ENCODE measurements around the gene AKR1A1.
"Not testable (repeated sequence)": the region's sequence is repeated elsewhere in the genome, so short reads cannot be mapped to it uniquely, and the experiment has no call there.

AKR1A1 gene

DNA sequence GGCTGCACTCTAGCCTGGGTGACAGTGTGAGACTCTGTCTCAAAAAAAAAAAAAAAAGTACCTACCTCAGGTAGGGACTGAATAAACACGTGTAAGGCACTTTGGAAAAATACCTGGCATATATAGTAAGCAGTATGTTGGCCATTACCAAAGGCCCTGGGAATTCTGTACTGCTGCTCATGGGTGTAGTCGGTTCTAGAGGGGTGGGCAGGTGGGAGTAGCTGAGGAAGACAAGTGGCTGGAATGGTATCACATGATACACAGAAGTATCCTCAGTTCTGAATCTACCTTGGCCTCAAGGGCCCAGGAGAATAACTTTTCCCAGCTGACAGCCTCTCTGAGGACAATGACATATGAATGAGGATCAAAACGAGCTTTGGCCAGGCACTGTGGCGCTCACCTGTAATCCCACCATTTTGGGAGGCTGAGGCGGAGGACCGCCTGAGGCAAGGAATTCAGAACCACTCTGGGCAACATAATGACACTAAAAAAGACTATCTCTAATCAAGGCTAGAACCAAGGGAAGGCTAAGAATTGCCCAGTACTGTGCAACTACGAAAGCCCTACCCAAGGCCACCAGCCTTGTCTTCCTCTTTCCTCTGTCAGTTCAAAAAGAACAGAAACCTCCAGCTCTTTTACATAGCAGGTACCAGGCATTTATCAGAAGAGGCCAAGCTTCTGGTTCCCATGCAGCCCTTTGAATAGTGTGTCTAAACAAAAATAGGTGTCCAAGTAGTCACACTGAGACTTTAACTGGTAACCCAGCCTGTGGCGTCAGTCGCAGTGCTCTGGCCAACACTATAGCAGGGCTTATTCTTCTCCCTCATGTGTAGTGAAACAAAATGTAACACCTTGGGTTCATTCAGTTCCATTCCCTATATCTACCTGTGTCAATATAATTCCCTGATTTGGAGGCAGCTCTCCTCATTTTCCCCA is 40.3 kb upstream of the AKR1A1 start:
- TF ChIP-seq, protein P1, sequence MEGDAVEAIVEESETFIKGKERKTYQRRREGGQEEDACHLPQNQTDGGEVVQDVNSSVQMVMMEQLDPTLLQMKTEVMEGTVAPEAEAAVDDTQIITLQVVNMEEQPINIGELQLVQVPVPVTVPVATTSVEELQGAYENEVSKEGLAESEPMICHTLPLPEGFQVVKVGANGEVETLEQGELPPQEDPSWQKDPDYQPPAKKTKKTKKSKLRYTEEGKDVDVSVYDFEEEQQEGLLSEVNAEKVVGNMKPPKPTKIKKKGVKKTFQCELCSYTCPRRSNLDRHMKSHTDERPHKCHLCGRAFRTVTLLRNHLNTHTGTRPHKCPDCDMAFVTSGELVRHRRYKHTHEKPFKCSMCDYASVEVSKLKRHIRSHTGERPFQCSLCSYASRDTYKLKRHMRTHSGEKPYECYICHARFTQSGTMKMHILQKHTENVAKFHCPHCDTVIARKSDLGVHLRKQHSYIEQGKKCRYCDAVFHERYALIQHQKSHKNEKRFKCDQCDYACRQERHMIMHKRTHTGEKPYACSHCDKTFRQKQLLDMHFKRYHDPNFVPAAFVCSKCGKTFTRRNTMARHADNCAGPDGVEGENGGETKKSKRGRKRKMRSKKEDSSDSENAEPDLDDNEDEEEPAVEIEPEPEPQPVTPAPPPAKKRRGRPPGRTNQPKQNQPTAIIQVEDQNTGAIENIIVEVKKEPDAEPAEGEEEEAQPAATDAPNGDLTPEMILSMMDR (IDR thresholded peaks at IDR 0.05; ENCODE audit: insufficient read depth, missing control alignments), result no peak
- DNase-seq (ENCODE audit: insufficient read length, low spot score) (no peak), FAIRE-seq (no peak)

DNA sequence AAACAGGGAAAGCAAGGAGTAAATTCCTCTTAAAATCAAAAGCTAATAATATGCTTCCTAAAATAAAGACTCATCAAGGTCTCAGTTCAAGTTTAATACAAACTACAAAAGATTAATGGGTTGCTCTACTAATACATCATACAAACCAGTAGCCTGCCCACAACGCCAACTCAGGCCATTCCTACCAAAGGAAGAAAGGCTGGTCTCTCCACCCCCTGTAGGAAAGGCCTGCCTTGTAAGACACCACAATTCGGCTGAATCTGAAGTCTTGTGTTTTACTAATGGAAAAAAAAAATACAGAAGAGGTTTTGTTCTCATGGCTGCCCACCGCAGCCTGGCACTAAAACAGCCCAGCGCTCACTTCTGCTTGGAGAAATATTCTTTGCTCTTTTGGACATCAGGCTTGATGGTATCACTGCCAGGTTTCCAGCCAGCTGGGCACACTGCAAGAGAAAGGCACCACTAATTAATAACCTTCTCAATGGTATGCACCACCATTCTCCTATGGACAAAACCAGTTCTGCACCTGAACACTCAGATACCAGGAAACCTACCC is 39.6 kb upstream of the AKR1A1 start:
- DNase-seq (ENCODE audit: insufficient read length, low spot score) (no peak), FAIRE-seq (no peak)
- TF ChIP-seq, protein P1 (IDR thresholded peaks at IDR 0.05; ENCODE audit: insufficient read depth, missing control alignments), result no peak

DNA sequence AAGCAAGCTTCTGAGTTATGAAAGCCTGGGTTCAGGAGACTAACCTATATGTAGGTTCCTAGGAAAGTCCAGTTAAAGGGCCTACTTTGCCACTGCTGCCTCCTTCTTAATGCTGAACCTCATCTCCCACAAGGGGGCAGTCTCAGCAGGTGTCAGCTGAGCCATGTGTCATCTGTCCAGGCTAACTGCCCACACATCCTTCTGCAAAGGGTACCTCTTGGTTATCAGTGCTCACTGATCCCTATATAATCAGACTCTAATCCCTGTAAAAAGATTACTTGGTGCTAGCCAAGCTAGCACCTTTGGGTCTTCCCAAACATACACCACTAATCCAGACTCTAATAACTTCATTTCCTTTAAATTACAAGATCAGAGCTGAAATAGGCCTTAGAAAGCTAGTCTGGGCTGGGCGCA is 38.0 kb upstream of the AKR1A1 start:
- FAIRE-seq, result peak; percentile 11
- TF ChIP-seq, protein P1 (IDR thresholded peaks at IDR 0.05; ENCODE audit: insufficient read depth, missing control alignments), result peak; percentile 81
- no peak for DNase-seq (ENCODE audit: insufficient read length, low spot score)

DNA sequence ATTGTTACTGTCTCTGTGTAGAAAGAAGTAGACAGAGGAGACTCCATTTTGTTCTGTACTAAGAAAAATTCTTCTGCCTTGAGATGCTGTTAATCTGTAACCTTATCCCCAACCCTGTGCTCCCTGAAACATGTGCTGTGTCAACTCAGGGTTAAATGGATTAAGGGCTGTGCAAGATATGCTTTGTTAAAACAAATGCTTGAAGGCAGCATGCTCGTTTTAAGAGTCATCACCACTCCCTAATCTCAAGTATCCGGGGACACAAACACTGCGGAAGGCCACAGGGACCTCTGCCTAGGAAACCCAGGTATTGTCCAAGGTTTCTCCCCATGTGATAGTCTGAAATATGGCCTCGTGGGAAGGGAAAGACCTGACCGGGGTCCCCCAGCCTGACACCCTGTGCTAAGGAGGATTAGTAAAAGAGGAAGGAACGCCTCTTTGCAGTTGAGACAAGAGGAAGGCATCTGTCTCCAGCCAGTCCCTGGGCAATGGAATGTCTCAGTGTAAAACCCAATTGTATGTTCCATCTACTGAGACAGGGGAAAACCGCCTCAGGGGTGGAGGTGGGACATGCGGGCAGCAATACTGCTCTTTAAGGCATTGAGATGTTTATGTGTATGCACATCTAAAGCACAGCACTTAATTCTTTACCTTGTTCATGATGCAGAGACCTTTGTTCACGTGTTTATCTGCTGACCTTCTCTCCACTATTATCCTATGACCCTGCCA is 36.9 kb upstream of the AKR1A1 start:
- not testable (repeated sequence) for DNase-seq (ENCODE audit: insufficient read length, low spot score); FAIRE-seq

DNA sequence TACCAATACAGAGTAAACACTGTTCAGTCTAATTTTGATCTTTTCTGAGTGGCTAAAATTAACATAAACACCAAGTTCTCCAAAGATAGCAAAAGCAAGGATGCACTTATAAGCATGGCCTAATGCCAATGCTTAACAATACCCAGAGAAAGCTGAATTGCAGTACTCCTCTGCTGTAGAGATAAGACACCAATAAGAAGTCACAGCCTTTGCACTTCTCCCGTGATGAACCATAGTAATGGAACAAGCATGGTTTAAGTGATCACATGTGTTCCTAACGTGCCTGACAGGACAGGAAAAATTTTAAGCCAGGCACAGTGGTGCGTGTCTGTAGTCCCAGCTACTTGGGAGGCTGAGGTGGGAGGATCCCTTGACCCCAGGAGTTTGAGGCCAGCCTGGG is 34.6 kb upstream of the AKR1A1 start:
- FAIRE-seq, result no peak

DNA sequence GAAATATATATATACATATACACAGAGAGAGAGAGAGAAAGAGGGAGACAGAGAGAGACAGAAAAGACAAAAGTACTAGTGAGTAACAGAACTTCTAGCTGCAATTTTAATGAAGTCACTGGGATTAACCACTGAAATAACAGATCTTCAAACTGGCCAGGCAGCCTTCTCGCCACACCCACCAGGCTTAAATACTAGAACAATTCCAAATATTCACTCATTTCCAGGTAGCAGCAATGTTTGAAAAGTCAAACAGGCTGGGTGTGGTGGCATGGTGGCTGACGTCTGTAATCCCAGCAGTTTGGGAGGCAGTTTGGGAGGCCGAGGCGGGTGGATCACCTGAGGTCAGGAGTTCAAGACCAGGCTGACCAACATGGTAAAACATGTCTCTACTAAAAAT is 34.2 kb upstream of the AKR1A1 start:
- TF ChIP-seq, protein P1 (IDR thresholded peaks at IDR 0.05; ENCODE audit: insufficient read depth, missing control alignments), result no peak
- DNase-seq (ENCODE audit: insufficient read length, low spot score), result no peak
- FAIRE-seq, result no peak

More for the DNA sequence above, 34.6 kb upstream of the AKR1A1 start:
- DNase-seq (ENCODE audit: insufficient read length, low spot score), result no peak
- TF ChIP-seq, protein P1 (IDR thresholded peaks at IDR 0.05; ENCODE audit: insufficient read depth, missing control alignments), result no peak

DNA sequence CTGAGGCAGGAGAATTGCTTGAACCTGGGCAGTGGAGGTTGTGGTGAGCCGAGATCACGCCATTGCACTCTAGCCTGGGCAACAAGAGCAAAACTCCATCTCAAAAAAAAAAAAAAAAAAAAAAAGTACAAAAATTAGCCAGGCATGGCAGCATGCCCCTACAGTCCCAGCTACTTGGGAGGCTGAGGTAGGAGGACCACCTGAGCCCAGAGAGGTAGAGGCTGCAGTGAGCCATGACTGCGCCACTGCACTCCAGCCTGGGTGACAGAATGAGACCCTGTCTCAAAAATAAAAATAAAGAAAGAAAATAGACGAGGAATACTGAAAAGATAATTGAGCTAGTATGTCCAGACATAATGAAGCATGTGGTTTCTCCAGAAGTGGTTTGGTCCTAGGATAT is 32.3 kb upstream of the AKR1A1 start:
- not testable (repeated sequence) for FAIRE-seq; DNase-seq (ENCODE audit: insufficient read length, low spot score)

DNA sequence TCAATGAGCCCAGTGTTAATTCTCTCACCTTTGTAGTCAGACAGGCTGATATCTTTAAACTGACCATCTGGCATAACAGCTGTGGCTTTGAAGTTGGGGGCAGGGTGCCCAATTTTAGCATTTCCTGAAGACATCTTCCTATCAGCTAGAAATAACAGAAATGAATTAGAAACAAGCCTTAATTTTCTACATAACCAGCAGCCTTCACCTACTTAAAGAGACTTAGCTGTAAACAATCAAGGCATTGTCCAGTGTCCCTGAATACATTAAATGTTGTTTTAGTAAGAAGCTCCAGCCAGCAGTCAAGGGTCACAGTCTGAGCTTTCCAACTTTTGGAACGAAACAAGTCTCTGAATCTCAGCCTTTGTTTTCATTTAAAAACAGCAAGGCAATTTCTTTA is 31.7 kb upstream of the AKR1A1 start:
- DNase-seq (ENCODE audit: insufficient read length, low spot score), result no peak
- FAIRE-seq, result no peak
- TF ChIP-seq, protein P1 (IDR thresholded peaks at IDR 0.05; ENCODE audit: insufficient read depth, missing control alignments), result no peak

DNA sequence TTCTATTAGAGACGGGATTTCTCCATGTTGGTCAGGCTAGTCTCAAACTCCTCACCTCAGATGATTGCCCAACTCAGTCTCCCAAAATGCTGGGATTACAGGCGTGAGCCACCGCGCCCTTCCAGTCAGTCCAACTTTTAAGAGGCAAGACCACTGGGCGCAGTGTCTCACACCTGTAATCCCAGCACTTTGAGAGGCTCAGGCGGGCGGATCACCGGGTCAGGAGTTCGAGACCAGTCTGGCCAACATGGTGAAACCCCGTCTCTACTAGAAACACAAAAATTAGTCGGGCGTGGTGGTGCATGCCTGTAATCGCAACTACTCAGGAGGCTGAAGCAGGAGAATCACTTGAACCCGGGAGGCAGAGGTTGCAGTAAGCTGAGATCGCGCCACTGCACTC is 30.9 kb upstream of the AKR1A1 start:
- not testable (repeated sequence) for DNase-seq (ENCODE audit: insufficient read length, low spot score); FAIRE-seq

All from D721Med (cell line).